Measurements from ENCODE around the gene BAHD1.

Gene BAHD1

GRCh38 chr15:40424483-40425115, 16.2 kb upstream of the BAHD1 start:
- no peak for DNase-seq

GRCh38 chr15:40425681-40426080, 15.1 kb upstream of the BAHD1 start:
- DNase-seq: no peak

GRCh38 chr15:40427188-40427587, 13.6 kb upstream of the BAHD1 start:
- DNase-seq: no peak

- no peak for DNase-seq
Observed at GRCh38 chr15:40428185-40428584, 12.6 kb upstream of the BAHD1 start.

GRCh38 chr15:40429068-40429710, 11.6 kb upstream of the BAHD1 start:
- DNase-seq: no peak

GRCh38 chr15:40430271-40430805, 10.4 kb upstream of the BAHD1 start:
- DNase-seq: no peak

GRCh38 chr15:40435023-40435709, 5.6 kb upstream of the BAHD1 start:
- no peak for DNase-seq

- DNase-seq: no peak
Observed at GRCh38 chr15:40435710-40436089, 5.1 kb upstream of the BAHD1 start.

- DNase-seq: peak; percentile 13
Observed at GRCh38 chr15:40436116-40436891, 4.4 kb upstream of the BAHD1 start.

- DNase-seq: no peak
Observed at GRCh38 chr15:40436892-40437751, 3.6 kb upstream of the BAHD1 start.

GRCh38 chr15:40437752-40438687, 2.7 kb upstream of the BAHD1 start:
- DNase-seq: no peak

- DNase-seq: no peak
Observed at GRCh38 chr15:40438712-40439111, 2.0 kb upstream of the BAHD1 start.

- peak; percentile 27 for DNase-seq
Observed at GRCh38 chr15:40439461-40439959, 1.2 kb upstream of the BAHD1 start.

- DNase-seq: peak; percentile 55
Observed at GRCh38 chr15:40439960-40440742, 602 bp upstream of the BAHD1 start.

GRCh38 chr15:40441565-40442531, 1.1 kb downstream of the BAHD1 start:
- peak; percentile 14 for DNase-seq

GRCh38 chr15:40443255-40443654, 2.5 kb downstream of the BAHD1 start:
- no peak for DNase-seq

GRCh38 chr15:40443846-40444245, 3.1 kb downstream of the BAHD1 start:
- DNase-seq: no peak

GRCh38 chr15:40444736-40445135, 4.0 kb downstream of the BAHD1 start:
- DNase-seq: no peak

GRCh38 chr15:40445421-40445922, 4.7 kb downstream of the BAHD1 start:
- DNase-seq: no peak
